IMR-90 (cell line): ENCODE measurements around the gene ZDHHC16. TPM values are rescaled to one million over a fixed set of nuclear protein-coding genes. Genes with fewer than 3 reads are reported as not detected.

Experiments used
- ATAC-seq: fragments of 200-7000 bp; cut with Tn5 transposase; 2 replicates; pipeline ENCODE4 v1.9.1; 2020; ENCODE audit warnings: low read depth, mild to moderate bottlenecking, moderate library complexity
- BruUV-seq: library from RNA; stranded (reverse); fragments of 400-500 nt; replicated peaks from 2 replicates; lab custom pipeline; 2021; lab: Mats Ljungman, UMichigan
- CTCF ChIA-PET: fragments of 300-600 bp; formaldehyde crosslinking; extraction: SDS; loops from one replicate; lab custom pipeline; 2021; ENCODE audit warnings: antibody characterized with exemption; lab: Yijun Ruan, JAX
- POLR2A ChIA-PET: fragments of 300-600 bp; sonication (Branson Sonifier 250); formaldehyde crosslinking; loops from one replicate; lab custom pipeline; 2022; ENCODE audit warnings: antibody characterized with exemption; ENCODE audit not compliant: unreplicated experiment; lab: Charles Lee
- DNase-seq: peaks from one replicate; pipeline ENCODE4 v3.0.0; 2013
- H2AFZ ChIP-seq: replicated peaks from 2 replicates; pipeline ENCODE3; 2013; ENCODE audit warnings: low read length, mild to moderate bottlenecking; ENCODE audit not compliant: poor library complexity
- H2AK5ac ChIP-seq: 2 replicates; pipeline ENCODE4 v1.6.1; 2013; ENCODE audit warnings: low read depth, low read length, inconsistent platforms
- H2AK9ac ChIP-seq: replicated peaks from 2 replicates; pipeline ENCODE3; 2013; ENCODE audit warnings: mild to moderate bottlenecking, low read depth, low read length, moderate library complexity; ENCODE audit not compliant: poor library complexity
- H2BK120ac ChIP-seq: 2 replicates; pipeline ENCODE4 v1.6.1; 2013; ENCODE audit warnings: low read depth, low read length, inconsistent platforms
- H2BK15ac ChIP-seq: 3 replicates; pipeline ENCODE4 v1.6.1; 2013; ENCODE audit warnings: low read depth, low read length, inconsistent platforms
- H2BK20ac ChIP-seq: 2 replicates; pipeline ENCODE4 v1.6.1; 2013; ENCODE audit warnings: low read depth, mild to moderate bottlenecking, inconsistent platforms, low read length, moderate library complexity
- H2BK5ac ChIP-seq: 2 replicates; pipeline ENCODE4 v1.6.1; 2013; ENCODE audit warnings: mild to moderate bottlenecking, low read depth, low read length, inconsistent platforms; ENCODE audit not compliant: poor library complexity, severe bottlenecking
- H3K14ac ChIP-seq: replicated peaks from 2 replicates; pipeline ENCODE4 v1.6.1; 2013; ENCODE audit warnings: low read depth, low read length, inconsistent platforms
- H3K18ac ChIP-seq: 2 replicates; pipeline ENCODE4 v1.6.1; 2013; ENCODE audit warnings: low read depth, low read length, control low read depth
- H3K23ac ChIP-seq: 2 replicates; pipeline ENCODE4 v1.6.1; 2013; ENCODE audit warnings: low read depth, low read length, inconsistent platforms
- H3K27ac ChIP-seq: 2 replicates; pipeline ENCODE4 v1.5.1; 2013; ENCODE audit warnings: mild to moderate bottlenecking, control low read depth, low read length; ENCODE audit not compliant: insufficient read depth
- H3K27me3 ChIP-seq: 2 replicates; pipeline ENCODE4 v1.6.1; 2013; ENCODE audit warnings: low read length; ENCODE audit not compliant: control insufficient read depth, insufficient read depth
- H3K36me3 ChIP-seq: 2 replicates; pipeline ENCODE4 v1.6.1; 2013; ENCODE audit warnings: low read length, mixed read lengths; ENCODE audit not compliant: control insufficient read depth, insufficient read depth
- H3K4ac ChIP-seq: 2 replicates; pipeline ENCODE4 v1.6.1; 2013; ENCODE audit warnings: low read depth, low read length, inconsistent platforms
- H3K4me1 ChIP-seq: 2 replicates; pipeline ENCODE4 v1.6.1; 2013; ENCODE audit warnings: low read length, mixed read lengths; ENCODE audit not compliant: control insufficient read depth, insufficient read depth
- H3K4me2 ChIP-seq: 2 replicates; pipeline ENCODE4 v1.6.1; 2013; ENCODE audit warnings: low read depth, mild to moderate bottlenecking, control low read depth, low read length, moderate library complexity
- H3K4me3 ChIP-seq: 2 replicates; pipeline ENCODE4 v1.5.1; 2013; ENCODE audit warnings: low read depth, mild to moderate bottlenecking, control low read depth, low read length, moderate library complexity; ENCODE audit not compliant: insufficient read depth
- H3K56ac ChIP-seq: 2 replicates; pipeline ENCODE4 v1.6.1; 2013; ENCODE audit warnings: low read length, inconsistent platforms; ENCODE audit not compliant: insufficient read depth; ENCODE audit errors: extremely low read depth
- H3K79me1 ChIP-seq, 2 experiments: 2 replicates each; pipeline ENCODE4 v1.6.1; 2013; ENCODE audit warnings: low read length in 2 of 2, inconsistent platforms in 1 of 2, low read depth in 1 of 2
- H3K9ac ChIP-seq: 2 replicates; pipeline ENCODE4 v1.6.1; 2013; ENCODE audit warnings: low read depth, low read length, control low read depth
- H3K9me1 ChIP-seq: 2 replicates; pipeline ENCODE4 v1.6.1; 2013; ENCODE audit warnings: low read length, inconsistent platforms; ENCODE audit not compliant: insufficient read depth
- H3K9me3 ChIP-seq: 2 replicates; pipeline ENCODE4 v1.6.1; 2013; ENCODE audit warnings: low read length; ENCODE audit not compliant: control insufficient read depth, insufficient read depth
- H4K20me1 ChIP-seq: 2 replicates; pipeline ENCODE4 v1.6.1; 2013; ENCODE audit warnings: low read length, inconsistent platforms; ENCODE audit not compliant: insufficient read depth
- H4K5ac ChIP-seq: 2 replicates; pipeline ENCODE4 v1.6.1; 2013; ENCODE audit warnings: mild to moderate bottlenecking, low read depth, low read length, control low read depth
- H4K8ac ChIP-seq, 2 experiments: 2 replicates each; pipeline ENCODE4 v1.6.1; 2013; ENCODE audit warnings: low read depth in 2 of 2, low read length in 2 of 2, control low read depth in 1 of 2, inconsistent platforms in 1 of 2
- H4K91ac ChIP-seq: 2 replicates; pipeline ENCODE4 v1.6.1; 2013; ENCODE audit warnings: low read depth, low read length, inconsistent platforms; ENCODE audit not compliant: insufficient read depth
- CEBPB ChIP-seq: IDR thresholded peaks from 2 replicates; pipeline ENCODE4 v1.6.1; 2012; ENCODE audit warnings: low read depth, low read length, improper control_type of control experiment
- MAFK ChIP-seq: IDR thresholded peaks from 2 replicates; pipeline ENCODE4 v1.6.1; 2012; ENCODE audit warnings: low read depth, low read length, improper control_type of control experiment
- MXI1 ChIP-seq: IDR thresholded peaks from 2 replicates; pipeline ENCODE4 v1.6.1; 2012; ENCODE audit warnings: low read depth, mild to moderate bottlenecking, low read length, moderate library complexity, borderline replicate concordance
- RAD21 ChIP-seq: IDR thresholded peaks from 2 replicates; pipeline ENCODE4 v1.6.1; 2012; ENCODE audit warnings: low read length, improper control_type of control experiment
- WGBS, 2 experiments: methylation state at CpG; one replicate each; pipeline versions ENCODE4 v1.1.5 to v1.1.7; 2013; ENCODE audit warnings: missing lambda C conversion rate in 2 of 2; ENCODE audit not compliant: insufficient read length in 1 of 2; ENCODE audit errors: extremely low coverage in 2 of 2; 5-methylcytosine and 5-hydroxymethylcytosine counted together
- dilution Hi-C: fragments of 300-500 bp; cut with HindIII; formaldehyde crosslinking; loops from one replicate; pipeline ENCODE4 v1.14.3; 2018; ENCODE audit warnings: low sequenced_read_pairs; ENCODE audit not compliant: unreplicated experiment
- in situ Hi-C: fragments of 300-500 bp; cut with MboI; formaldehyde crosslinking; loops from 3 replicates; pipeline ENCODE4 v1.14.3; 2019; ENCODE audit warnings: low sequenced_read_pairs, inconsistent platforms, mixed read lengths
- intact Hi-C: fragments of 100-400 bp; cut with micrococcal nuclease; formaldehyde crosslinking; loops from 2 replicates; pipeline ENCODE4 v1.10.0; 2022
- polyA plus RNA-seq, 3 experiments: library from polyadenylated mRNA; depleted of rRNA; stranded (reverse); fragments of >200 nt; gene quantifications; 2 replicates each; pipeline ENCODE4 v1.2.3, GENCODE V29; 2012; ENCODE audit warnings: low replicate concordance in 1 of 3
- total RNA-seq: library from RNA; depleted of rRNA; stranded (reverse); fragments of >200 nt; gene quantifications from 2 replicates; pipeline ENCODE4 v1.2.3, GENCODE V29; 2012
- TF ChIP-seq, protein P1 (sequence below): fragments of 150-350 bp; IDR thresholded peaks from 2 replicates; pipeline ENCODE4 v1.6.1; 2016; ENCODE audit warnings: low read depth, mild to moderate bottlenecking, low read length, moderate library complexity, borderline replicate concordance

Gene ZDHHC16
- total and polyA plus RNA-seq, 2 of the 4 experiments (the other 2 are of a cell fraction), result 54.7 to 64.0 TPM

DNA sequence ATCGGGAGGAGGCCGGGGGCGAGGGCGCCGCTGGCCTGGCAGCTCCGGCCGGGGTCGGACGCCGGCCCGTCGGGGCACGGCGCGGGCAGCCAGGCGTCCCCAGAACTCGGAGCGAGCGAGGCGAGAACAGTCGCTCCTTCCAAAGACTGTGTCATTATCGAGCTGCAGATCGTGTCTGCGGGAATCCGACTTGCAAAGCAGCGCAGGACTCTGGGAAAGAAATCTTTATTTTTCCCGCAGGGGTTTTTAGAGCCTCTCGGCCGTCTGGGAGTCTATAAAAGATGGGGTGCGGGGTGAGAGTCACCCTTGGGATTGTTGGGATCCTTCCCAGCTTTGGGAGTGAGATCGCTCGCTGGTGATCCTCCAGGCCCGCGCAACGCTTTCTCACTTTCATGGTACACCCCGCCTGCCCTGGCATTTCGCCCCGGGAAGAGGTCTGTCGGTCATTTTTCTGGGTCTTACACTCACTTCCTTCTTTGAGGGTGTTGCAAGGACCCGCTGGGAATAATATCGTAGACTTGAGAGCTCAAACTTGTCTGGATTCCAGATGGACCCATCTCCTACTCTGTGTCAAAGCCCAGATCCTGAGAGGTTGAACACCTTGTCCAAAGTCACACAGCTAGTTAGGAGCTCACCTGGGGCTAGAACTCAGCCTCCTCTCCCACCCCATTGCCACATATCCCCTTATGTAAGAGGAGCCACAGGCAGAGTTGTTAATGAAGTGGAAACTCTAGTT is 53.8 kb downstream of the ZDHHC16 start:
- POLR2A ChIA-PET, result interaction anchor here (0.6 kb wide), 1 partner anchor 31 kb away, joined by 6 read pairs; no protein-coding TSS in a partner anchor
- Histone ChIP-seq H3K4me2 (peak overlapping the region; percentile 94), H2BK15ac (no peak overlapping the region; the same call in 2 of the 3 replicates), H3K9ac (peak overlapping the region; percentile 85), H3K56ac (peak overlapping the region; percentile 63), H3K4ac (peak overlapping the region; percentile 58), H3K27me3 (no peaks in the 10 kb centered on the region), H2AK5ac (peak overlapping the region; percentile 74; the same call in 1 of the 2 replicates), H3K79me1 (peaks cover 36 to 77% of the 10 kb centered on the region in 2 experiments), H2AFZ (peak overlapping the region; percentile 88), H2BK20ac (peak overlapping the region; percentile 41), H4K8ac (peak overlapping the region; percentile 20 to 59; a peak in 2 of 4 replicates), H3K27ac (peak overlapping the region; percentile 79), H3K4me3 (peak overlapping the region; percentile 82), H3K23ac (peak overlapping the region; percentile 79), H2AK9ac (peak overlapping the region; percentile 43), H3K9me1 (peaks cover 27% of the 10 kb centered on the region), H4K20me1 (peaks cover 59% of the 10 kb centered on the region), H3K9me3 (no peaks in the 10 kb centered on the region), H3K36me3 (0 out of 2 replicates have a peak, but pooled peaks cover 2% of the 10 kb centered on the region), H2BK120ac (peak overlapping the region; percentile 25; the same call in 1 of the 2 replicates), H3K14ac (peak overlapping the region; percentile 85), H4K5ac (peak overlapping the region; percentile 13; the same call in 1 of the 2 replicates), H3K18ac (peak overlapping the region; percentile 15), H4K91ac (peak overlapping the region; percentile 48; the same call in 1 of the 2 replicates), H2BK5ac (peak overlapping the region; percentile 66), H3K4me1 (peaks cover 9% of the 10 kb centered on the region)
- ATAC-seq, result no peak
- CTCF ChIA-PET, result interaction anchor here (1.0 kb wide), 1 partner anchor 54 kb away, joined by 3 read pairs; no protein-coding TSS in a partner anchor
- dilution Hi-C loops, result no loop called here
- BruUV-seq, result no TSS peak
- 0% methylated on average over 9 of the region's 41 CpGs; no CpG with 5 or more reads in 1 of the 2 experiments for WGBS, 2 experiments
- peak; percentile 55 for DNase-seq
- intact Hi-C loops, result loop anchor here (1.0 to 5.0 kb wide), 2 partner anchors 54 to 143 kb away; partner anchors contain the start of gene PI4K2A
- TF ChIP-seq, protein P1, sequence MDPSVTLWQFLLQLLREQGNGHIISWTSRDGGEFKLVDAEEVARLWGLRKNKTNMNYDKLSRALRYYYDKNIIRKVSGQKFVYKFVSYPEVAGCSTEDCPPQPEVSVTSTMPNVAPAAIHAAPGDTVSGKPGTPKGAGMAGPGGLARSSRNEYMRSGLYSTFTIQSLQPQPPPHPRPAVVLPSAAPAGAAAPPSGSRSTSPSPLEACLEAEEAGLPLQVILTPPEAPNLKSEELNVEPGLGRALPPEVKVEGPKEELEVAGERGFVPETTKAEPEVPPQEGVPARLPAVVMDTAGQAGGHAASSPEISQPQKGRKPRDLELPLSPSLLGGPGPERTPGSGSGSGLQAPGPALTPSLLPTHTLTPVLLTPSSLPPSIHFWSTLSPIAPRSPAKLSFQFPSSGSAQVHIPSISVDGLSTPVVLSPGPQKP, result no peak
- TF ChIP-seq MXI1, result 0 out of 2 replicates have a peak, but pooled peaks have one; percentile 12
- TF ChIP-seq MAFK, result no peak
- TF ChIP-seq RAD21, result peak; percentile 4; the same call in 1 of the 2 replicates
- peak; percentile 50; the same call in 1 of the 2 replicates for TF ChIP-seq CEBPB
- in situ Hi-C loops, result no loop called here
